Left kidney (tissue), 2 donors: Measurements from ENCODE around the gene SLA2. TPM values are rescaled to one million over a fixed set of nuclear protein-coding genes. Genes with fewer than 3 reads are reported as not detected.
"Not testable (repeated sequence)": the region's sequence is repeated elsewhere in the genome, so short reads cannot be mapped to it uniquely, and the experiment has no call there.

ENCODE experiments used
- DNase-seq: peaks from one replicate; pipeline ENCODE4 v3.0.0-alpha.2; 2013
- polyA plus RNA-seq: library from polyadenylated mRNA; unstranded; fragments of 120-200 nt; gene quantifications from one replicate; pipeline ENCODE4 v1.2.1, GENCODE V29; 2013; ENCODE audit not compliant: insufficient read length

SLA2 gene
- polyA plus RNA-seq, 1 donor: 0.18 TPM

DNA sequence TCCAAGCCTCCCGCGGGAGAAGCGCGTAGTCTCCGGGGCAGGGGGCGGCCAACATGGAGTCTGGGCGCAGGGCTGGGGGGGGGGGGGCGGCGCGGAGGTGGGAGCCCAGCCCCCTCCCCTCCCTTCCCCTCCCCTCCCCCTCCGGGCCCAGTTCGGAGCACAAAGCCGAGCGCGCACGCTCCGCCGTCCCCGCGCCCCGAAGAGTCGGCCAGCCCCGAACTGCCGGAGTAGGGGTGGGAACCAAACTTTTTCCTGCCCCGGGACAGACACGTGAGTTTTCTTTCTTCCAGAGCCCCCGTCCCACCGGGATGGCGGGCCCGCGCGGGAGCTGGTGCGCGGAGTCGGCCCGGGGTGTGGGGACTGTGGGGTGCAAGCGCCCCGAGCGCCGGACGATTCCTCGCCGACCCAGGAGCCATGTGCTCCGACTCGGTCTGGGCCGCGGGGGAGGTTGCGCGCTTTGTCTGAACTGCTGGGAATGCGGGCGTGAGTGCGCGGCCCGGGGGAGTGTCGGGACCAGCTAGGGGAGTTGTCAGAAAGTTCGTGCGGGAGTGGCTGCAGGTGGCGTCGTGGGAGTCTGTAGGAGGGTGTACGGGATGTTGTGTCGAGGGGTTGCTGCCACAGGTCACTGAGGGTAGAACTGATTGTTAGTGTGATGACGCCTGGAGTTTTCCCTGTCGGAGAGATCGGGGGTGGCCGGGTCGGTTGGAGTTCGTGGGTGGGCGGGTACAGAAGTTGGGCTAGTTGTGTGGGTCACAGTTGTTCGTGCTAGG lies 71.4 kb downstream of the SLA2 start:
- DNase-seq: peak; percentile 69

DNA sequence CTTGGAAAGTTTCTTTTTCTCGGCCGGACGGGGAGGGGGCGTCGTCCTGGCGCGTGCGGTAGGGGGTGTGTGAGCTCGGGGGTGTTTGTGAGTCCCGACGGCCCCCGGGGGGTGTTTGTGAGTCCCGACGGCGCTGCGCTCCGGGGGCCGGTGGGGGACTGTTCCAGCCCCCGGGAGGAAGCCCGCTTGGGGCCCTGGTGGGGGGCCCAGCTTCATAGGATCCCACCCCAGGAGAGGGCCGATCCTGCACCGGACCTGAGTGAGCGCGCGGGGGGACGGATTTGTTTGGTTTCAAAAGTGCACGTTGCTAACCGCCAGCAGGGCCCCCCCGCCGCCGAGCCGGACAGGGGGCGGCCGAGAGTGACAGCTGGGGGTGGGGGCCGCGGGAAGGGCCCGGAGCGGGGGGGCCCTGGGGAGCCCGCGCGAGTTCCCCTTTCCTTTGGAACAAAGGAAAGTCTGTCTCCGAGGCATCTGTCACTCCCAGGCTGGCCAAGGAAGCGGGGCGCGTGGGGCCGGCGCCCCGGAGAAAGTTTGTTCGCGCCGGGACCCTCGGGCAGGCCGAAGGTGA lies 72.1 kb downstream of the SLA2 start:
- DNase-seq: peak; percentile 29

DNA sequence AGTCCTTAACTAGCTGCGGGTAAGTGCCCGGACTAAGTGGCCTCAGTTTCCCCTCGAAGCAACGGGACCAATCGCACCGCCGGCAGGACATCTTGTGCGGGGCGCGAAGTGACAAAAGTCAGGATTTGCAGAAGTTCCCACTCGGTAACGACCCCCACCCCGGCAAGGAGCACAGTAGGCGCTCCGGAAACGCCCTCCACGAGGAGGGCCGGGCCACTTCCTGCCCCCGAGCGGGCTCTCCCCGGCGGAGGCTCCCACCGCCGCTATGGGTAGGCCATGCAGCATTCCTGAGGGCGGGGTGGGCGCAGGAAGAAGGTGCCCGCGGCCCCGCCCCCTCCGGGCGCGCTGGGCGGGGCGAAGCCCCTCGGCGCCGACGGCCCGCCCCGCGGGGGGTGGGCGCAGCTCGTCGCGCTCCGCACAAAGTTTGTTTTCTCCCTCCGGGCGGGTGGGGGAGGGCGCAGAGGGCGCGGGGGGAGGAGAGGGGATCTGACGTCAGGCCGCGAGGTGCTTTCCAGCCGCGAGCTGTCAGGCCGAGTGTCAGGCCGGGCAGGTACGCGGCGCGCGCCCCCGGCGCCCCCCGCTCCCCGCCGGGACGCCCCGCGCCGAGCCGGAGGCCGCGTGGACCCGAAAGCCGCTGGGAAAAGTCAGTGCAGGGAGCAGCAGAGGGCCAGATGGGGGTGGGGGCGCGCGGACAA lies 72.7 kb downstream of the SLA2 start, which contains the start of gene TGIF2:
TGIF2 (plus strand) TSS at position 495 of the 695 bp plus-strand sequence. CDS start 5,178 bp downstream, outside the sequence.
- DNase-seq: peak; percentile 92

DNA sequence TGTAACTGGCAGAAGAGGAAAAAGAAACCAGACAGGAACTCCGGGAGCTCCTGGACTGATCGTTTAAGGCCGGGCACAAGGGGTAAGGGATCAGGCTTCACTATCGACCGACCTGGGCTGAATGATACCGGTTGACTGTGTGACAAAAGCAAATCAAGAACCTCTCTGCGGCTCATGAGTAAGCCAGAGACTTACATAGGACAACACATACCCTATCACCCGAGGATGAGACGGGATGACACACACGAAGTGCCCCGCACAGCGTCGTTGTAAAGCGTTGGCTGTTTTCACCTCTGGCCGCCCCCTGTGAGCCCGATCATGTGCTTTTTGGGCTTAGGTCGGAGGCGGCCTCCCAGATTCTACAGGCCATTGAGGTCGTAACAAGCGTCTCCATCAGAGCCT lies 73.3 kb downstream of the SLA2 start:
- DNase-seq: peak; percentile 22

DNA sequence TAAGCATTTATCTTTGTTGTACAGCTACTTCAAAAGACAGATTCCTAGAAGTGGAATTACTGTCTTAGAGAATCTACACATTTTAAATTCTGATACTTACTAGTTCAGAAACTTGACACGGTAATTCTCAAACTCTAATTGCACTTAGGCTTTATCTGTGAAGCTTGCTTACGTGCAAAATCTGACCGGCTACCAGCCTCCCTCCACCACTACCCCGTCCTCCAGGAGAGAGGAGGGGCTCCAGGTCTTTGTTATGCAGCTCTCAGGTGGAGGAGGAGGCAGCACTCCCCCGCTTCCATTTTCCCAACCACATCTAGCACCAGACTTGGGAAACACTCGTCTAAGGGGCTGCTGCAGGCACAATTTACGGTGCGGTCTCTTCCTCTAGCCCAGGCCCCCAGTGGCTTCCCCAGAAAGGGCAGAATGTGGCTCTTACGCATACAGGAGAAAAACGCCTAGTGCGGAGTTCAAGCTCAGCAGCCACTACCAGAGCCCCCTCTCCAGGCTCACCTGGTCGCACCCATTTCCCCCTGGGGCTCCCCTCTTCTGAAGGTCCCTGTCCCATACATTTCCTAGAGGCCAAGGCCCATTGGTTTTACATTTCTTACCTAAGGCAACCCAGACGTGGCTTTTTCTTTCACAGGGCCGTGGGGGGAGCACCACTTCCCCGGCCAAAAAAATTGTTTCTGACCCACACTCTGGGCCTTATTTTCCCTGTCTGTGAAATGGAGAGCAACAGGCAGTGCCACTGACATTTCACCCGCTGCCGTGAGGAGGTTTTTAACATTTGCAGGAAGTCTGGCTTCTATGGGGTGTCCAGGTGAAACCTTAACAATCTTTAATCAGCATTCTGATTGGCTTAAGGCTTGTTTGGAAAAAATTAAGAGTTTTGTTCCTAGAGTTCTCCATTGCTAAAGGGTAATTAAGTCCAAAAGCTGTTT lies 74.2 kb downstream of the SLA2 start:
- DNase-seq: peak; percentile 65

DNA sequence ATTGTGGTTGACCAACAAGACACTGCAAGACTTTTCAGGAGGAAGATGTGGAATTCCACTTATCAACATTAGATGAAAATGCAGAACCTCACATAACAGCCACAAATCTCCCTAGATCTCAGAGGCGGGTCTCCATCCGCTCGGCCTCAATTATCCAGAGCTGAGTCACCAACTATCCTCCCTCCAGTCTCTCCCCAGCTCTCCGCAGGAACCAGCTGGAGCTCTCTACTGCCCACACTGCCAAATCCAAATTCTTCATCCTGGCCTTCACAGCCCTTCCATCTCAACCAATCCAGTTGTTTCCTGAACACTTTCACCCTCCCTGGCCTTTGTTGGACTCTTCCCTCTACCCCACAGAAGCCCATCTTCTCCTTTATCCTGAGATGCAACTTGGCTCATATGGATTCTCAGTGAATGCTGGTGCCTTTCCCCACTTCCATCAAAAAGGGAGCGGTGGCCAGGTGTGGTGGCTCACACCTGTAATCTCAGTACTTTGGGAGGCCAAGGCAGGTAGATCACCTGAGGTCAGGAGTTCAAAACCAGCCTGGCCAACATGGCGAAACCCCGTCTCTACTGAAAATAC lies 76.1 kb downstream of the SLA2 start:
- DNase-seq: no peak

DNA sequence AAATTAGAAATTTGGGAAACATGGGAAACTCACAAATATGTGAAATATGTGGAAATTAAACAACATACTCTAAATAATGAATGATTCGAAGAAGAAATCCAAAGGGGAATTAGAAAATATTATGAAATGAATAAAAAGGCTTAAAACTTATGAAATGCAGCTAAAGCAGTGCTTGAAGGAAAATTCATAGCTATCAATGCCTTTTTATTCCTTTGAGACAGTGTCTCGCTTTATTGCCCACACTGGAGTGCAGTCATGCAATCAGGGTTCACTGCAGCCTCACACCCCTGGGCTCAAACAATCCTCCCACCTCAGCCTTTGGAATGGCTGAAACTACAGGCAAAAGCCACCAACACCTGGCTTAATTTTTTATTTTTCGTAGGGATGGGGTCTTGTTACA lies 80.5 kb downstream of the SLA2 start:
- no peak for DNase-seq

DNA sequence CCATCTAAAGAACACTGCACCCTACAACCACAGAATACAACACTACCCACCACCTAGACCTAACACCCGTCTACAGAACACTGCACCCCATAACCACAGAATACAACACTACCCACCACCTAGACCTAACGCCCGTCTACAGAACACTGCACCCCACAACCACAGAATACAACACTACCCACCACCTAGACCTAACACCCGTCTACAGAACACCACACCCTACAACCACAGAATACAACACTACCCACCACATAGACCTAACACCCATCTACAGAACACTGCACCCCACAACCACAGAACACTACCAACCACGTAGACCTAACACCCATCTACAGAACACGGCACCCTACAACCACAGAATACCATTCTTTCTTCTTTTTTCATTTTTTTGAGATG lies 81.3 kb downstream of the SLA2 start:
- DNase-seq: not testable (repeated sequence)

DNA sequence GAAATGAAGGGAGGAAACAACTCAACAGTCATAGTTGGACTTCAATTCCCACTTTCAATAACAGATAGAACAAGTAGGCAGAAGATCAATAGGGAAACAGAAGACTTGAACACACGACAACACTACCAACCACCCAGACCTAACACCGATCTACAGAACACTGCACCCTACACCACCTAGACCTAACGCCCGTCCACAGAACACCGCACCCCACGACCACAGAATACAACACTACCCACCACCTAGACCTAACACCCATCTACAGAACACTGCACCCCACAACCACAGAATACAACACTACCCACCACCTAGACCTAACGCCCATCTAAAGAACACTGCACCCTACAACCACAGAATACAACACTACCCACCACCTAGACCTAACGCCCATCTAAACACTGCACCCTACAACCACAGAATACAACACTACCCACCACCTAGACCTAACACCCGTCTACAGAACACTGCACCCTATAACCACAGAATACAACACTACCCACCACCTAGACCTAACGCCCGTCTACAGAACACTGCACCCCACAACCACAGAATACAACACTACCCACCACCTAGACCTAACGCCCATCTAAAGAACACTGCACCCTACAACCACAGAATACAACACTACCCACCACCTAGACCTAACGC lies 81.8 kb downstream of the SLA2 start:
- not testable (repeated sequence) for DNase-seq

DNA sequence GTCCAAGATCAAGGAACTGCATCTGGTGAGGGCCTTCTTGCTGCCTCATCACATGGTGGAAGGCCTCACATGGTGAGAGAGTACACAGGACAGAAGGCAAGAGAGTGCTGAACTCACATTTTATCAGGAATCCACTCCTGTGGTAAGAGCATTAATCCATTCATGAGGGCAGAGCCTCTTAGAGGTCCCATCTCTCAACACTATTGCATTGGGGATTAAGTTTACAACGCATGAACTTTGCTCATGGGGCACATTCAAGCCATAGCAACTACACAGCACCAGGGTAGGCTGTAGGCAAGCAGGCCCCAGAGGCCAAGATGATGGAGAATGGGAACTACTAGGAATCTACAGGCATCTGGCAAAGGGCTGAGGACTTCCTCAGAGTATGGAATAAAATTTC lies 82.6 kb downstream of the SLA2 start:
- no peak for DNase-seq

DNA sequence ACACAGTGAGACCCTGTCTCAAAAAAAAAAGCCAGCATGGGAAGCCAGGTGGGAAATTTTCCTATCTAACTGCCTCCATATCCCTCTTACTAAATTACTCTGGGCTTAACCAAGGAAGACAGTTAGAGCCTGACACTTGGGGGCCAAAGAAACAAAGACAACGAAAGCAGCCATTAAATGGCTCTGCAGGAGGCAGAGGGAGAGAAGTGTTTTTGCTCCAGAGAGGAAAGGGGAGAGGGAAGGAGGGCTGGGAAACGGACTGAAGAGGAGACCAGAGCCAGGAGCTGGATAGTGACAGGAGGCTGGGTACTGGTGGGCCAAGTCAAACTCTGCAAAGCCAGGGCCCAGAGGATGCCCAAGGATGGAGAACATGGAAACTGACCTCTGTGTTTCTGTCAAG lies 83.3 kb downstream of the SLA2 start:
- DNase-seq: no peak

Other genes starting within 250 kb of the SLA2 start
- 179 TPM for gene MYL9, start 104.7 kb downstream of the SLA2 start, polyA plus RNA-seq
- 66.0 TPM for gene TGIF2, start 72.6 kb downstream of the SLA2 start, polyA plus RNA-seq
- 62.4 TPM for gene RAB5IF, start 40.4 kb downstream of the SLA2 start, polyA plus RNA-seq
- 37.4 TPM for gene NDRG3, start 99.9 kb upstream of the SLA2 start, polyA plus RNA-seq
- gene DSN1, start 127.6 kb upstream of the SLA2 start, polyA plus RNA-seq: 28.8 TPM
- gene TLDC2, start 229.9 kb upstream of the SLA2 start, polyA plus RNA-seq: 4.2 TPM